Heart left ventricle (tissue), 13 donors: ENCODE data around the gene IRF2.

Experiments used
- CTCF ChIP-seq, 12 donors: fragments of 200-600 bp; sonication (generic) in 4 of 12; IDR thresholded peaks; one replicate each; pipeline versions ENCODE4 v1.5.0 to v1.8.0; 2018 to 2022; ENCODE audit warnings: antibody characterized with exemption in 12 of 12, mild to moderate bottlenecking in 5 of 12
- POLR2A ChIP-seq, 2 donors: fragments of 450-650 bp; IDR thresholded peaks; one replicate each; pipeline ENCODE4 v1.6.1; 2017; ENCODE audit warnings: antibody characterized with exemption in 2 of 2, mild to moderate bottlenecking in 2 of 2, moderate library complexity in 2 of 2
- donor health status: ischemic (EF 13 %, LVEDD 7.1; RV severe dilation, severe dysfunction).
- donor health status: DM: no; HTN: yes; CAD: no.
- donor health status: DM: no; HTN: no; CAD: no.
- donor health status: ischemic (EF 25% LVEDD 6.9; RV normal size, moderate dysfunction).
- donor health status: ischemic (EF 25% LVEDD 5.7; RV mildly dilated, moderate dysfunction).
- donor health status: ischemic (EF 35%, LVEDD 5.7; RV mildly dilated, moderate dysfunction).
- donor health status: nonischemic (EF 11% LVEDD 7.7; RV severe dilation, severe dysfunction).
- donor health status: DM: yes; HTN: yes; CAD: no.
- donor health status: PGD.
- donor health status: ischemic (EF 29% LVEDD 5.4; RV normal size, mild dysfunction).
- donor health status: nonischemic (EF 23%, LVEDD 6.1; RV moderate dilation, normal function).

GRCh38 chr4:184395451-184395917, 78.9 kb downstream of the IRF2 start:
- TF ChIP-seq CTCF (IDR thresholded peaks at IDR 0.05) = no peak
- TF ChIP-seq POLR2A (IDR thresholded peaks at IDR 0.05) = no peak
